PC-3 (cell line): Measurements from ENCODE around the gene IL1RAP.

Source experiments
- CTCF ChIP-seq: fragments of 300-600 bp; sonication (generic); conservative IDR thresholded peaks from 2 replicates; pipeline ENCODE4 v1.5.1; 2017; ENCODE audit warnings: antibody characterized with exemption, low read depth, mild to moderate bottlenecking, low read length
- EZH2phosphoT487 ChIP-seq: fragments of 300-600 bp; sonication (generic); IDR thresholded peaks from 2 replicates; pipeline ENCODE4 v1.6.1; 2018; ENCODE audit warnings: mild to moderate bottlenecking, antibody characterized with exemption, low read length, borderline replicate concordance

- no peak for TF ChIP-seq CTCF
- no peak for TF ChIP-seq EZH2phosphoT487
Observed at GRCh38 chr3:190494907-190495306, 19.0 kb upstream of the IL1RAP start.
